Measurements from ENCODE around the gene GON7. TPM values are rescaled to one million over a fixed set of nuclear protein-coding genes. Genes with fewer than 3 reads are reported as not detected.
A peak's percentile ranks its signal among the peaks of the same experiment; 100 is the strongest.

The GON7 gene
- polyA plus RNA-seq, 3 donors, result 4.8 to 24.0 (median 22.7) TPM

DNA sequence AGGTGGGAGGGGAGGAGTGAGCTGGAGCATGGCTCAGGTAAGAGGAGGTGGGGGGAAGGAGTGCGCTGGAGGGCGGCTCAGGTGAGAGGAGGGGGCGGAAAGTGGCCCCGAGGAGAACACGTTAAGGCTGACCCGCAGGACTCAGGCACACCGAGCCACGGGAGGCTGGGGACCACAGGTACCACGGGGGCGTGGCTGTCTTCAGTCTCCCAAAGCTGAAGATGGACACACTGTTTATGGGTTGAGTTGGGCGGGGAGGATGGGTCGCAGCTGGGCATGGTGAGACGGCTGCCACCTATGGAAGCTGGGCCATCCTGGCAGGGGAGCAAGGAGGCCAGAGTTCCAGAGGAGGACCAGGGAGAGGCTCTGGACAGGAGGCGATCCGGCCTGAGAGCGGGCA, 23.7 kb upstream of the GON7 start:
- no peak for DNase-seq
- intact Hi-C loops (cut with micrococcal nuclease), result no loop called here
- H3K4me3 ChIP-seq (replicated peaks in 1 of 3; ENCODE audit: low read depth in 2 of 3, low read length in 3 of 3), result no peak overlapping the region
- TF ChIP-seq, protein P1, sequence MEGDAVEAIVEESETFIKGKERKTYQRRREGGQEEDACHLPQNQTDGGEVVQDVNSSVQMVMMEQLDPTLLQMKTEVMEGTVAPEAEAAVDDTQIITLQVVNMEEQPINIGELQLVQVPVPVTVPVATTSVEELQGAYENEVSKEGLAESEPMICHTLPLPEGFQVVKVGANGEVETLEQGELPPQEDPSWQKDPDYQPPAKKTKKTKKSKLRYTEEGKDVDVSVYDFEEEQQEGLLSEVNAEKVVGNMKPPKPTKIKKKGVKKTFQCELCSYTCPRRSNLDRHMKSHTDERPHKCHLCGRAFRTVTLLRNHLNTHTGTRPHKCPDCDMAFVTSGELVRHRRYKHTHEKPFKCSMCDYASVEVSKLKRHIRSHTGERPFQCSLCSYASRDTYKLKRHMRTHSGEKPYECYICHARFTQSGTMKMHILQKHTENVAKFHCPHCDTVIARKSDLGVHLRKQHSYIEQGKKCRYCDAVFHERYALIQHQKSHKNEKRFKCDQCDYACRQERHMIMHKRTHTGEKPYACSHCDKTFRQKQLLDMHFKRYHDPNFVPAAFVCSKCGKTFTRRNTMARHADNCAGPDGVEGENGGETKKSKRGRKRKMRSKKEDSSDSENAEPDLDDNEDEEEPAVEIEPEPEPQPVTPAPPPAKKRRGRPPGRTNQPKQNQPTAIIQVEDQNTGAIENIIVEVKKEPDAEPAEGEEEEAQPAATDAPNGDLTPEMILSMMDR (IDR thresholded peaks at IDR 0.05), result no peak
- H3K27me3 Mint-ChIP-seq (ENCODE audit: low read depth in 3 of 3), result peaks cover 26 to 39% (median 31%) of the 10 kb centered on the region in 3 donors
- no peak overlapping the region for H2AFZ ChIP-seq (ENCODE audit: insufficient read depth, low read depth, low read length, poor library complexity, severe bottlenecking)
- peak overlapping the region in 1 of 7 donors; percentile 21 for H3K27ac Mint-ChIP-seq
- H3K9me3 Mint-ChIP-seq, result peaks cover 0 to 10% (median 0%) of the 10 kb centered on the region in 7 donors
- no peaks in the 10 kb centered on the region for H3K9me3 ChIP-seq (replicated peaks in 1 of 2; ENCODE audit: control insufficient read depth in 1 of 2, insufficient read depth in 1 of 2, low read length in 2 of 2)
- WGBS (ENCODE audit: insufficient coverage), result 96% methylated on average over 16 of the region's 16 CpGs
- H3K36me3 Mint-ChIP-seq, result peaks cover 33 to 45% of the 10 kb centered on the region in 2 donors
- no peaks in the 10 kb centered on the region for H3K79me2 ChIP-seq (ENCODE audit: insufficient read depth, low read length)
- peaks cover 0 to 18% of the 10 kb centered on the region in 2 donors for H3K27me3 ChIP-seq (ENCODE audit: control insufficient read depth in 2 of 2, insufficient read depth in 2 of 2, low read length in 2 of 2)
- H3K4me1 ChIP-seq (ENCODE audit: control insufficient read depth in 1 of 2, insufficient read depth in 2 of 2, low read length in 2 of 2), result peaks cover 0 to 10% of the 10 kb centered on the region in 2 donors
- H3K36me3 ChIP-seq (replicated peaks in 1 of 2; ENCODE audit: control insufficient read depth in 1 of 2, insufficient read depth in 2 of 2, low read length in 2 of 2), result peaks cover 28 to 34% of the 10 kb centered on the region in 2 donors
- H3K9ac ChIP-seq (ENCODE audit: insufficient read depth, low read length, poor library complexity, severe bottlenecking), result no peak overlapping the region
- H3K4me2 ChIP-seq (replicated peaks; ENCODE audit: extremely low read depth, low read length, poor library complexity, severe bottlenecking), result no peak overlapping the region
- no peak overlapping the region for H3K27ac ChIP-seq (ENCODE audit: low read depth in 1 of 2, low read length in 2 of 2)
- no peaks in the 10 kb centered on the region for H4K20me1 ChIP-seq (ENCODE audit: insufficient read depth, low read length)
- peaks cover 15% of the 10 kb centered on the region for H3K4me1 Mint-ChIP-seq
- H3K4me3 Mint-ChIP-seq, result peak overlapping the region in 1 of 2 donors; percentile 78

DNA sequence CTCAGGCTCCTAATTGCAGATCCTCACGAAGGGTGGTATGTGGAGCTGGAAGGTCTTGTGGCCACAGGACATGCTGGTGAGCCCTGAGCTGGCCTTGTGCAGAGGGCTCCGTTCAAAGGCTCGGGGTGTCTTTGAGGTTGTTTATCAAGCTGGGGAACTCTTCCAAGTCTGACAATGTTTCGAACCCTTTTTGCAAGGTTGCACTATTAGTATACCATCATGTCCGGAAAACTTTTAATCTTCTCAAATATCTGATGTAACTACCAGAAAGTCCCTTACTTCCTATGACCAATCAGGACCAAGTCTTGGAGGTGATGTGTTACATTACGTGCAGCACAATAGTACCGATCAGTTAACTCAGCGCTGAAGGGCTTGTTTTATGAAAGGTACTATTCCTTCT, 21.7 kb upstream of the GON7 start:
- H4K20me1 ChIP-seq (ENCODE audit: insufficient read depth, low read length), result no peaks in the 10 kb centered on the region
- intact Hi-C loops (cut with micrococcal nuclease), result no loop called here
- peaks cover 39 to 54% of the 10 kb centered on the region in 2 donors for H3K36me3 ChIP-seq (replicated peaks in 1 of 2; ENCODE audit: control insufficient read depth in 1 of 2, insufficient read depth in 2 of 2, low read length in 2 of 2)
- peaks cover 22 to 31% (median 30%) of the 10 kb centered on the region in 3 donors for H3K27me3 Mint-ChIP-seq (ENCODE audit: low read depth in 3 of 3)
- DNase-seq, result no peak
- no peaks in the 10 kb centered on the region for H3K9me3 ChIP-seq (replicated peaks in 1 of 2; ENCODE audit: control insufficient read depth in 1 of 2, insufficient read depth in 1 of 2, low read length in 2 of 2)
- no peak overlapping the region for H3K9ac ChIP-seq (ENCODE audit: insufficient read depth, low read length, poor library complexity, severe bottlenecking)
- H3K4me3 Mint-ChIP-seq, result no peak overlapping the region
- H3K4me1 ChIP-seq (ENCODE audit: control insufficient read depth in 1 of 2, insufficient read depth in 2 of 2, low read length in 2 of 2), result peaks cover 0 to 10% of the 10 kb centered on the region in 2 donors
- no peaks in the 10 kb centered on the region for H3K79me2 ChIP-seq (ENCODE audit: insufficient read depth, low read length)
- no peak overlapping the region for H3K4me3 ChIP-seq (replicated peaks in 1 of 3; ENCODE audit: low read depth in 2 of 3, low read length in 3 of 3)
- H3K9me3 Mint-ChIP-seq, result peaks cover 0 to 10% (median 0%) of the 10 kb centered on the region in 7 donors
- H3K27me3 ChIP-seq (ENCODE audit: control insufficient read depth in 2 of 2, insufficient read depth in 2 of 2, low read length in 2 of 2), result peaks cover 0 to 18% of the 10 kb centered on the region in 2 donors
- TF ChIP-seq, protein P1 (IDR thresholded peaks at IDR 0.05), result no peak
- no peak overlapping the region for H3K27ac Mint-ChIP-seq
- H3K4me2 ChIP-seq (replicated peaks; ENCODE audit: extremely low read depth, low read length, poor library complexity, severe bottlenecking), result no peak overlapping the region
- WGBS (ENCODE audit: insufficient coverage), result 94% methylated on average over 3 of the region's 8 CpGs
- no peak overlapping the region for H2AFZ ChIP-seq (ENCODE audit: insufficient read depth, low read depth, low read length, poor library complexity, severe bottlenecking)
- H3K27ac ChIP-seq (ENCODE audit: low read depth in 1 of 2, low read length in 2 of 2), result no peak overlapping the region
- H3K36me3 Mint-ChIP-seq, result peaks cover 46 to 65% of the 10 kb centered on the region in 2 donors
- peaks cover 15% of the 10 kb centered on the region for H3K4me1 Mint-ChIP-seq
